Measurements from ENCODE around the gene PHF13. TPM values are rescaled to one million over a fixed set of nuclear protein-coding genes. Genes with fewer than 3 reads are reported as not detected.

PHF13 gene
- total and polyA plus RNA-seq, 2 of the 4 experiments (the other 2 are of a cell fraction): 7.3 to 9.8 TPM

GRCh38 chr1:6580593-6581409 lies 32.7 kb upstream of the PHF13 start:
- no TSS peak for BruUV-seq (replicated peaks)
- H3K79me1 ChIP-seq (ENCODE audit: low read depth in 1 of 2, low read length in 2 of 2): peaks cover 15 to 41% of the 10 kb centered on the region in 2 experiments
- in situ Hi-C loops (cut with MboI; ENCODE audit: low sequenced_read_pairs) (no loop called here), intact Hi-C loops (cut with micrococcal nuclease) (no loop called here), dilution Hi-C loops (cut with HindIII; ENCODE audit: low sequenced_read_pairs, unreplicated experiment) (no loop called here)
- peaks cover 17% of the 10 kb centered on the region for H3K9me1 ChIP-seq (ENCODE audit: insufficient read depth, low read length)
- peaks cover 11% of the 10 kb centered on the region for H3K4me1 ChIP-seq (ENCODE audit: control insufficient read depth, insufficient read depth, low read length)
- H4K5ac ChIP-seq (ENCODE audit: low read depth, low read length): no peak overlapping the region; the same call in 1 of the 2 replicates
- peak overlapping the region in 1 of 2 experiments; percentile 74; a peak in 1 of 4 replicates for H4K8ac ChIP-seq (ENCODE audit: low read depth in 2 of 2, low read length in 2 of 2)
- no peak overlapping the region for H2BK120ac ChIP-seq (ENCODE audit: low read depth, low read length)
- CTCF ChIA-PET: interaction anchor here (0.5 kb wide), 1 partner anchor 9 kb away, joined by 3 read pairs; no protein-coding TSS in a partner anchor
- peak overlapping the region; percentile 99 for H3K4me2 ChIP-seq (ENCODE audit: low read depth, low read length)
- peak overlapping the region; percentile 71 for H3K4me3 ChIP-seq (ENCODE audit: insufficient read depth, low read depth, low read length)
- H3K9me3 ChIP-seq (ENCODE audit: control insufficient read depth, insufficient read depth, low read length): no peaks in the 10 kb centered on the region
- TF ChIP-seq RCOR1 (IDR thresholded peaks at IDR 0.05; ENCODE audit: insufficient replicate concordance, low read length): no peak
- TF ChIP-seq MXI1 (IDR thresholded peaks at IDR 0.05; ENCODE audit: borderline replicate concordance, low read depth, low read length): no peak
- no peak for TF ChIP-seq MAZ (IDR thresholded peaks at IDR 0.05; ENCODE audit: borderline replicate concordance, low read depth, low read length)
- TF ChIP-seq SMC3 (IDR thresholded peaks at IDR 0.05; ENCODE audit: low read depth, low read length): no peak
- no peak for TF ChIP-seq ELK1 (IDR thresholded peaks at IDR 0.05; ENCODE audit: borderline replicate concordance, low read depth, low read length)
- no peak for TF ChIP-seq MAFK (IDR thresholded peaks at IDR 0.05; ENCODE audit: low read depth, low read length)
- no peak for TF ChIP-seq CEBPB (IDR thresholded peaks at IDR 0.05; ENCODE audit: low read depth, low read length)
- no peak for TF ChIP-seq RAD21 (IDR thresholded peaks at IDR 0.05; ENCODE audit: low read length)
- TF ChIP-seq POLR2A (IDR thresholded peaks at IDR 0.05; ENCODE audit: low read depth, low read length): no peak
- TF ChIP-seq CHD1 (IDR thresholded peaks at IDR 0.05; ENCODE audit: low read depth, low read length): no peak
- no peak for TF ChIP-seq NFE2L2 (IDR thresholded peaks at IDR 0.05; ENCODE audit: low read depth, low read length)
- DNase-seq (no peak), ATAC-seq (ENCODE audit: low read depth) (no peak; the same call in 1 of the 2 replicates)
- no peak overlapping the region for H2AK5ac ChIP-seq (ENCODE audit: low read depth, low read length)
- H2BK20ac ChIP-seq (ENCODE audit: low read depth, low read length): no peak overlapping the region
- no peak overlapping the region for H3K4ac ChIP-seq (ENCODE audit: low read depth, low read length)
- H4K20me1 ChIP-seq (ENCODE audit: insufficient read depth, low read length): peaks cover 15% of the 10 kb centered on the region
- H4K91ac ChIP-seq (ENCODE audit: insufficient read depth, low read depth, low read length): no peak overlapping the region
- 39% methylated on average over 15 of the region's 19 CpGs; no CpG with 5 or more reads in 1 of the 2 experiments for WGBS, 2 experiments (ENCODE audit: extremely low coverage in 2 of 2, insufficient read length in 1 of 2)
- H3K23ac ChIP-seq (ENCODE audit: low read depth, low read length): peak overlapping the region; percentile 75
- no peak overlapping the region for H3K56ac ChIP-seq (ENCODE audit: extremely low read depth, insufficient read depth, low read length)
- H2AFZ ChIP-seq (replicated peaks; ENCODE audit: low read length, poor library complexity): peak overlapping the region; percentile 89
- H3K14ac ChIP-seq (replicated peaks; ENCODE audit: low read depth, low read length): 0 out of 2 replicates have a peak overlapping the region, but pooled peaks have one; percentile 59
- peak overlapping the region; percentile 60; the same call in 1 of the 2 replicates for H3K27ac ChIP-seq (ENCODE audit: insufficient read depth, low read length)
- H2BK15ac ChIP-seq (ENCODE audit: low read depth, low read length): no peak overlapping the region
- POLR2A ChIA-PET (ENCODE audit: unreplicated experiment): no interaction called here
- H3K9ac ChIP-seq (ENCODE audit: low read depth, low read length): peak overlapping the region; percentile 56
- H2BK5ac ChIP-seq (ENCODE audit: low read depth, low read length, poor library complexity, severe bottlenecking): no peak overlapping the region
- no peak overlapping the region for H3K18ac ChIP-seq (ENCODE audit: low read depth, low read length)
- H2AK9ac ChIP-seq (replicated peaks; ENCODE audit: low read depth, low read length, poor library complexity): peak overlapping the region; percentile 94
- H3K27me3 ChIP-seq (ENCODE audit: control insufficient read depth, insufficient read depth, low read length): no peaks in the 10 kb centered on the region
- H3K36me3 ChIP-seq (ENCODE audit: control insufficient read depth, insufficient read depth, low read length): 0 out of 2 replicates have a peak, but pooled peaks cover 3% of the 10 kb centered on the region
